Measurements from ENCODE around the gene ATP8B1.

The ATP8B1 gene

GRCh38 chr18:57797209-57797651, 5.9 kb downstream of the ATP8B1 start:
- Histone ChIP-seq H3K4me3 (ENCODE audit: severe bottlenecking) (no peak overlapping the region), H3K9me3 (ENCODE audit: severe bottlenecking) (no peaks in the 10 kb centered on the region), H3K27ac (ENCODE audit: poor library complexity, severe bottlenecking) (no peak overlapping the region), H3K27me3 (ENCODE audit: insufficient read depth, poor library complexity, severe bottlenecking) (no peaks in the 10 kb centered on the region), H3K4me1 (ENCODE audit: insufficient read depth, poor library complexity, severe bottlenecking) (peaks cover 7% of the 10 kb centered on the region), H3K36me3 (ENCODE audit: low read depth) (no peaks in the 10 kb centered on the region; the same call in 1 of the 2 replicates)
- no peak for TF ChIP-seq CTCF (IDR thresholded peaks at IDR 0.05; ENCODE audit: poor library complexity, severe bottlenecking)
- no peak for DNase-seq (ENCODE audit: low spot score)
- no peak for ATAC-seq (ENCODE audit: low read depth)

- Histone ChIP-seq H3K4me1 (ENCODE audit: insufficient read depth, poor library complexity, severe bottlenecking) (no peaks in the 10 kb centered on the region), H3K9me3 (ENCODE audit: severe bottlenecking) (no peaks in the 10 kb centered on the region), H3K4me3 (ENCODE audit: severe bottlenecking) (no peak overlapping the region), H3K27ac (ENCODE audit: poor library complexity, severe bottlenecking) (no peak overlapping the region), H3K36me3 (ENCODE audit: low read depth) (no peaks in the 10 kb centered on the region; the same call in 1 of the 2 replicates), H3K27me3 (ENCODE audit: insufficient read depth, poor library complexity, severe bottlenecking) (no peaks in the 10 kb centered on the region)
- DNase-seq (ENCODE audit: low spot score): no peak
- no peak for ATAC-seq (ENCODE audit: low read depth)
- no peak for TF ChIP-seq CTCF (IDR thresholded peaks at IDR 0.05; ENCODE audit: poor library complexity, severe bottlenecking)
These were observed 8.0 kb downstream of the ATP8B1 start for GRCh38 chr18:57794951-57795728.

GRCh38 chr18:57793302-57793986, 9.7 kb downstream of the ATP8B1 start:
- H3K27ac ChIP-seq (ENCODE audit: poor library complexity, severe bottlenecking): no peak overlapping the region
- no peak overlapping the region for H3K4me3 ChIP-seq (ENCODE audit: severe bottlenecking)
- H3K36me3 ChIP-seq (ENCODE audit: low read depth): no peaks in the 10 kb centered on the region; the same call in 1 of the 2 replicates
- peaks cover 12% of the 10 kb centered on the region for H3K4me1 ChIP-seq (ENCODE audit: insufficient read depth, poor library complexity, severe bottlenecking)
- ATAC-seq (ENCODE audit: low read depth) (no peak), DNase-seq (ENCODE audit: low spot score) (no peak)
- H3K9me3 ChIP-seq (ENCODE audit: severe bottlenecking): no peaks in the 10 kb centered on the region
- no peaks in the 10 kb centered on the region for H3K27me3 ChIP-seq (ENCODE audit: insufficient read depth, poor library complexity, severe bottlenecking)
- no peak for TF ChIP-seq CTCF (IDR thresholded peaks at IDR 0.05; ENCODE audit: poor library complexity, severe bottlenecking)

- no peak for ATAC-seq (ENCODE audit: low read depth)
- Histone ChIP-seq H3K27me3 (ENCODE audit: insufficient read depth, poor library complexity, severe bottlenecking) (no peaks in the 10 kb centered on the region), H3K4me1 (ENCODE audit: insufficient read depth, poor library complexity, severe bottlenecking) (peaks cover 18% of the 10 kb centered on the region), H3K27ac (ENCODE audit: poor library complexity, severe bottlenecking) (no peak overlapping the region), H3K4me3 (ENCODE audit: severe bottlenecking) (no peak overlapping the region), H3K36me3 (ENCODE audit: low read depth) (no peaks in the 10 kb centered on the region; the same call in 1 of the 2 replicates), H3K9me3 (ENCODE audit: severe bottlenecking) (no peaks in the 10 kb centered on the region)
- TF ChIP-seq CTCF (IDR thresholded peaks at IDR 0.05; ENCODE audit: poor library complexity, severe bottlenecking): no peak
- DNase-seq (ENCODE audit: low spot score): no peak
These were observed 10.3 kb downstream of the ATP8B1 start for GRCh38 chr18:57792631-57793301.
